Measurements from ENCODE around the gene SMC1B.
A peak's percentile ranks its signal among the peaks of the same experiment; 100 is the strongest.
"Not testable (repeated sequence)": the region's sequence is repeated elsewhere in the genome, so short reads cannot be mapped to it uniquely, and the experiment has no call there.

The SMC1B gene

DNA sequence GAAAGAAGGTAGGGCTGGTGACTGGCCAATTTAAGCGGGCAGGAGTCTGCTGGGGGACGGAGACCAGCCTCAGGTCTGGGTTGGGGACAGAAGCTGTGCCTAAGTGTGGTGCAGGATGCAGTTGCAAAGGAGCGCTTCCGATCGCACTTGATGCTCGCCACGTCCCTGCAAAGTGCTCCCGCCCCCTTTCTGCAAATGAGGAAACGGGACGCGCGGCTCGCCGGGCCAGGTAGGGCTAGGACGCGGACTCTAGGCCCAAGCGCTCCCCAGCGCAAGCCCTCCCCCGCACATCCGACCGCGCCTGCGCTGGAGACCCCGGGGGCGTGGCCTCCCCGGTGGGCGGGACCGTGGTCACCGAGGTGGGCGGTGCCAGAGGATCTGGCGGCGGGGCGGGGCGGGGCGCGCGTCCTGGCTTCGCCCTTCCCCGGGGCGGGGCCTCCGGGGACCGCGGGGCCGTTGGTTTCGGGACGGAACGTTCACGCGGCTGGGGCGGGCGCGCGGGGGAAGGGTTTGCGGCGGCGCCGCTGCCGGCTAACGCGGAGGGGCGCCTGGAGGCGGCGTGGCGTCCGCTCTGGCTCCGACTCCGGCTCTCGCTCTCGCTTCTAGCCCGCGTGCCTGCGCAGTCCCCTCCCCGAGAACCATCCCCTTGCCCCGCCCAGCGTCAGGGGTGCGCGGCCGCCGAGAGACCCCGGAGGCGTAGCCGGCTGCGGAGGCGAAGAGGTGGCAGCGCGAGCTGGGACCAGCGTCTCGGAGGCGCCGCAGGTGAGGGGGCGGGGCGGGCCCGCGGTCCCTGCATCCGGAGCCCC, 103.8 kb downstream of the SMC1B start, which contains the start of gene FAM118A:
TSS of gene FAM118A (plus strand) at position 513 of the 806 bp plus-strand sequence. CDS start 12,446 bp downstream, outside the sequence.
- peak; percentile 96 for DNase-seq (ENCODE audit: low spot score)
- Mint-ChIP-seq H3K9me3 (no peaks in the 10 kb centered on the region), H3K27ac (peak within 1 kb of the TSS; percentile 88), H3K36me3 (ENCODE audit: low read depth) (peaks cover 18% of the 10 kb centered on the region), H3K4me3 (peak within 1 kb of the TSS; percentile 83), H3K27me3 (ENCODE audit: low read depth) (no peaks in the 10 kb centered on the region), H3K4me1 (ENCODE audit: low read depth) (peaks cover 39% of the 10 kb centered on the region)

DNA sequence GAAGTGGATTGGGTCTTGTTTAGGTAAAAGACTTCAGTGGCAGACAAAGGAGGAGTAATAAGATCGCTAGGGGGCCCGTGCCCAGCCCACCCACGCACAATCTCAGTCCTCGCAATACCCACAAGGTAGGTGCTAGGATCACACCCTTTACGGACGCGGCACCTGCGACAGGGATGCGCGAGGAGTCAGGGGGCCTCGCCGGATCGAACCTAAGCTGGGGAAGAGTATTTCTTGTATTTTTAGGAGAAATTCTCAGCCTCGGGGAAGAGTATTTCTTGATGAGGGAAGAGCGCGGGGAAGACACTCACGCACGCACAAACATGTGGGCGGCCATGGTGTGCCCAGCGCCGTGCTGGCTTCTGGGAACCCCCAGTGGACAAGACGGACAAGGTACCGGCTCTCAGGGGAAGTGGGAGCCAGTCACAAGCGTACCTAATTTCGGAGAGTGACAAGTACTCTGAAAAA, 104.4 kb downstream of the SMC1B start:
- H3K4me1 Mint-ChIP-seq (ENCODE audit: low read depth): peaks cover 33% of the 10 kb centered on the region
- peak overlapping the region; percentile 88 for H3K27ac Mint-ChIP-seq
- H3K4me3 Mint-ChIP-seq: peak overlapping the region; percentile 83
- H3K9me3 Mint-ChIP-seq: no peaks in the 10 kb centered on the region
- no peaks in the 10 kb centered on the region for H3K27me3 Mint-ChIP-seq (ENCODE audit: low read depth)
- DNase-seq (ENCODE audit: low spot score): no peak
- peaks cover 14% of the 10 kb centered on the region for H3K36me3 Mint-ChIP-seq (ENCODE audit: low read depth)

DNA sequence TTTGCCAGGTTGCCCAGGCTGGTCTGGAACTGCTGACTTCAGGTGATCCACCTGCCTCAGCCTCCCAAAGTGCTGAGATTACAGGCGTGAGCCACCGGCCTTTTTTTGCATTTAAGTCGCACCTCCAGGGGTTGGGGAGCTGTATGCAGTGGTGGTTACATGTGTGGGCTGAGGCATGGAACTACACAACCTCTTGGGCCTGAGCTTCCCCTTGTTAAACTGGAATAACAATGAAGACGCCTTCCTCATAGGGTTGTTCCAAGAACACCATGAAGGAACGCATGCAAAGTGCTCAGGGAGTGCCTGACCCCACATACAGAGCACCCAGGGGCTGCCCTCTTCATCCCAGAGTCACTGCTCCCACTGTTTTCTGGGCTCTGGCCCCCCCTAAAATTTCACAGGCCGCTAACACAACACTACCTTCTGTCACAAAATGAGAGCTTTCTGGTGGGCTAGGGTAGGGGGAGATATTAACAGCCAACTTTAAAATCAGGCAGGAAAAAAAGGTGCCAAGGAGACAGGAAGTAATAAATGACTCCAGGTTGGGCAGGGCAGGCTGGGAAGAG, 104.9 kb downstream of the SMC1B start:
- Mint-ChIP-seq H3K36me3 (ENCODE audit: low read depth) (peaks cover 14% of the 10 kb centered on the region), H3K9me3 (no peaks in the 10 kb centered on the region), H3K4me3 (peak overlapping the region; percentile 83), H3K27ac (peak overlapping the region; percentile 88), H3K27me3 (ENCODE audit: low read depth) (no peaks in the 10 kb centered on the region), H3K4me1 (ENCODE audit: low read depth) (peaks cover 32% of the 10 kb centered on the region)
- DNase-seq (ENCODE audit: low spot score): no peak

DNA sequence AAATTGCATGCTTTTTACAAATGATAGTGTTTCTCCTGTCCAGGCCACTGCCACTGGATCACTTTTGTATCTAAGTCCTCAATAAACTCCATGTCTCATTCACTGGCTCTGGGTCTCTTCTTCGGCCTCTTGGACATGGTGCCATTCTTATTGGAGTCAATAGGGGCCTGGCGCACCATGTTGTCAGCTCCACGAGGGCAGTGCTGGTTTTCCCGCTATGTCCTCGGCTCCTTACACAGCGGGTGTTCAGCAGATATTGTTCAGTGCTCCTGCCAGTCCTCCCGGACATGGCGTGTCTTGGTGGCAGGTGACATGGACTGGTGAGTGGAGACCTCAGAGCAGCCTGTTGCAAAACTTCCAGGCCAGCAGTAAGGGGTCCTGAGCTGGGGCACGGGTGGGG, 107.3 kb downstream of the SMC1B start:
- no peak for DNase-seq (ENCODE audit: low spot score)
- Mint-ChIP-seq H3K27ac (no peak overlapping the region), H3K36me3 (ENCODE audit: low read depth) (peaks cover 6% of the 10 kb centered on the region), H3K4me3 (no peak overlapping the region), H3K4me1 (ENCODE audit: low read depth) (peaks cover 21% of the 10 kb centered on the region), H3K27me3 (ENCODE audit: low read depth) (no peaks in the 10 kb centered on the region), H3K9me3 (no peaks in the 10 kb centered on the region)

DNA sequence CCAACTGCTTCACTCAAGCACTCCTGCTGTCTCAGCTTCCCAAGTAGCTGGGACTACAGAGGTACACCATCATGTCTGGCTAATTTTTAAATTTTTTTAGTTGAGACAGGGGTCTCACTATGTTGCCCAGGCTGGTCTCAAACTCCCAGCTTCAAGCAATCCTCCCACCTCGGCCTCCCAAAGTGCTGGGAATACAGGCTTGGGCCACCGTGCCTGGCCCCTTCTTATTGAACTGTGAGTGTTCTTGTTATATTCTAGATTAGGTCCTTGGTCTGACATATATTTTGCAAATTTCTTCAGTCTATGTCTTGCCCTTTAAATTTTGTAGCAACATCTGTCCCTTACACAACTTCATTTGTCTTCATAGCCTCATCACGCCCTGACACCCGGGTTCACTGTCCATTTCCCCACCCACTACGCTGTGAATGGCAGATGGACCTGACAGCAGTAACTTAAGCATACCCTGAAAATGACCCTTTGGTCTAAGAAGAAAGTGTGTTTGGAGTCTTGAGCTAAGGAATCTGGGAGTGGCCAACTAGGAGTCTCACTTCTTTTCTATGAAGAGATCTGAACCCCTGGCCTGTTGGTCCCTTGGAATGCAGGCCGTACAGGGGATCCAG, 107.8 kb downstream of the SMC1B start:
- H3K4me1 Mint-ChIP-seq (ENCODE audit: low read depth): peaks cover 15% of the 10 kb centered on the region
- peaks cover under 1% of the 10 kb centered on the region for H3K36me3 Mint-ChIP-seq (ENCODE audit: low read depth)
- H3K4me3 Mint-ChIP-seq: no peak overlapping the region
- DNase-seq (ENCODE audit: low spot score): no peak
- no peaks in the 10 kb centered on the region for H3K27me3 Mint-ChIP-seq (ENCODE audit: low read depth)
- no peaks in the 10 kb centered on the region for H3K9me3 Mint-ChIP-seq
- no peak overlapping the region for H3K27ac Mint-ChIP-seq

DNA sequence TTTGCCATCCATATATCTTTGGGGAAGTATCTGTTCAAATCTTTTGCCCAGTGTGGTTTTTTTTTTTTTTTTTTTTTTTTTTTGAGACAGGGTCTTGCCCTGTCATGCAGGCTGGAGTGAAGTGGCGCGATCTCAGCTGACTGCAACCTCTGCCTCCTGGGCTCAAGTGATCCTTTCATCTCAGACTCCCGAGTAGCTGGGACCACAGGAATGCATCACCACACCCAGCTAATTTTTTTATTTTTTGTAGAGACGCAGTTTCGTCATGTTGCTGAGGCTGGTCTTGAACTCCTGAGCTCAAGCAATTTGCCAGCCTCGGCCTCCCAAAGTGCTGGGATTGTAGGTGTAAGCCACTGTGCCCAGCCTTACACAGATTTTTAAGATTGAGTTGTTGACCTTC, 108.4 kb downstream of the SMC1B start:
- Mint-ChIP-seq H3K4me1 (ENCODE audit: low read depth) (peaks cover 14% of the 10 kb centered on the region), H3K27me3 (ENCODE audit: low read depth) (no peaks in the 10 kb centered on the region), H3K36me3 (ENCODE audit: low read depth) (no peaks in the 10 kb centered on the region), H3K27ac (no peak overlapping the region), H3K4me3 (no peak overlapping the region), H3K9me3 (no peaks in the 10 kb centered on the region)
- no peak for DNase-seq (ENCODE audit: low spot score)

DNA sequence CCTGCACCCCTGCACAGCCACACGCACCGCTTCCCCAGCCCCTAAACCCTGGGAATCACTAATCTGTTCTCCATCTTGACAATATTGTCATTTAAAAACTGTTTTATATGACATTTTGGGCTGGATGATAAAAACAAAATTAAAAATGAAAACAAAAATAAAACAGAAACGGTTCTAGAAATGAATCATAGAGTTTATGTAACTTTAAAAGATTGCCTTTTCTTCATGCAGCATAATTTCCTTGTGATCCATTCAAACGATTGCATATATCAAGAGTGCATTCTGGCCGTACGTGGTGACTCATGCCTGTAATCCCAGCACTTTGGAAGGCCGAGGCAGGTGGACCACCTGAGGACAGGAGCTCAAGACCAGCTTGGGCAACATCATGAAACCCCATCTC, 110.2 kb downstream of the SMC1B start:
- DNase-seq (ENCODE audit: low spot score): no peak
- H3K36me3 Mint-ChIP-seq (ENCODE audit: low read depth): no peaks in the 10 kb centered on the region
- no peaks in the 10 kb centered on the region for H3K27me3 Mint-ChIP-seq (ENCODE audit: low read depth)
- no peak overlapping the region for H3K27ac Mint-ChIP-seq
- no peaks in the 10 kb centered on the region for H3K9me3 Mint-ChIP-seq
- H3K4me3 Mint-ChIP-seq: no peak overlapping the region
- peaks cover 4% of the 10 kb centered on the region for H3K4me1 Mint-ChIP-seq (ENCODE audit: low read depth)

DNA sequence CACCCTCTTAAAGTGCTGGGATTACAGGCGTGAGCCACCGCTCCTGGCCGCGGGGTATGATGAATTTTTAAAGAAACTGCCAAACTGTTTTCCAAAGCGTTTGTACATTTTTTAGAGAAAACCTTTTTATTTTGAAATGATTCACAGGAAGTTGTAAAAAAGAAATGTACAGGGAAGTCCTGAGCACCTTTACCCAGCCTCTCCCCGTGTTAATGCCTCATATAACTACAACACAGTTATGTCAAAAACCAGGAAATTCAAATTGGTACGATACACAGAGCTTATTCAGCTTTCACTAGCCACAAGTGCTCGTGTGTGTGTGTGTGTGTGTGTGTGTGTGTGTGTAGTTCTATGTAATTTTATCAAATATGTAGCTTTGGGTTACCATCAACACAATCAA, 110.6 kb downstream of the SMC1B start:
- H3K4me1 Mint-ChIP-seq (ENCODE audit: low read depth): peaks cover 4% of the 10 kb centered on the region
- H3K27ac Mint-ChIP-seq: no peak overlapping the region
- H3K9me3 Mint-ChIP-seq: no peaks in the 10 kb centered on the region
- H3K27me3 Mint-ChIP-seq (ENCODE audit: low read depth): no peaks in the 10 kb centered on the region
- H3K36me3 Mint-ChIP-seq (ENCODE audit: low read depth): no peaks in the 10 kb centered on the region
- H3K4me3 Mint-ChIP-seq: no peak overlapping the region
- DNase-seq (ENCODE audit: low spot score): no peak

DNA sequence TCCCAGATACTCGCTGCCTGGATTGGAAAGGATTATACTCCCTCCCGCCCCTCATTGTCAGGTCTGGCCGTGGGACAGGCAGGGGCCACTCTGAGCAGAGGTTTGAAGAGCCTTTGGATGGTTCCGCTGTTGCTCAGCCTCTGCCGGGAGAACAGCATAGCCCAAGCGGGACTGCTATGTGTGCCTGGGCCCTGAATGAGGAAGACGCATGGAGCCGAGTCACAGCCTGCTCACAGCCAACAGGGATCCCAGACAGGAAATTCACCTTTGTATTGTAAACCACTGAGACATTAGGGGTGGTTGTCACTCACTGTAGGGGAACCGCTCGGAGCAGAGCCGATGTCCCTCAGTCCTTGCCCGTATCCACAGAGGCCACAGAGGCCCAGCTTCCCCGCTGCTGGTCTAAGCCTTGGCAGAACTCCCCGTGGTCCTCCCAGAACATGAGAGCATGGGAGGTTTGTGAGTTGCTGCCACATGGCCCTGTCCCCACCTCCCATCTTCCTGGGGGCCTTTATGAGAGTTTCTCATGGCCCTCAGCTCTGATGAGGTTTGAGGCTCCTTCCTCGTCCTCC, 114.4 kb downstream of the SMC1B start:
- H3K9me3 Mint-ChIP-seq: no peaks in the 10 kb centered on the region

DNA sequence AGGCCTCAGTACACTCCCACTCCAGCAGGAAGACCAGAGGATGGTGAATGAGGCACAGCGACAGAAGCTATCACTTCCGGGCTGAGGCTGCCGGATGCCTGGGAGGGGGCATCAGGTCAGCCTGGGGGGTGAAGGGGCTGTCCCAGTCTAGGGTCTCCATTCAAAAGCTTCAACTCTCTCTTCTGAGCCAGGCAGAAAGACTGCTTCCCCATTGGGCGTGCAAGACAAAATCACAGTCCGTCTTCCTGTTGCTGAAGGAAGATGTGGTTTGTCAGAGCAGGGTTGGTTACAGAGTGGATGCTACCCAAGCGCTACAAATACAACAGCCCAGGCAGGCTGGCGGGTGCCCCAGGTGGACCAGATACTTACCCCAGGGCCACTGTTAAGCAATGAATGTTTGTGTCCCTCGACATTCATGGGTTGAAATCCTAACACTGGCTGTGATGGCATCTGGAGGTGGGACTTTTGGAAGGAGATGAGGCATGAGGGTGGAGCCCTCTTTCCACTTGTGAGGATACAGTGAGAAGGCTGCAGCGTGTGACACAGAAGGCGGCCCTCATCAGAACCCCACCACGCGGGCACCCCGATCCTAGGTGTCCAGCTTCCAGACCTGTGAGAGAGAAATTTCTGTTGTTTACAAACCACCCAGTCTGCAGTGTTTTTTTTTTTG, 116.6 kb downstream of the SMC1B start:
- no peak for DNase-seq (ENCODE audit: low spot score)
- H3K4me3 Mint-ChIP-seq: peak overlapping the region; percentile 34
- H3K4me1 Mint-ChIP-seq (ENCODE audit: low read depth): peaks cover 11% of the 10 kb centered on the region
- no peaks in the 10 kb centered on the region for H3K9me3 Mint-ChIP-seq
- no peaks in the 10 kb centered on the region for H3K36me3 Mint-ChIP-seq (ENCODE audit: low read depth)
- peak overlapping the region; percentile 31 for H3K27ac Mint-ChIP-seq
- H3K27me3 Mint-ChIP-seq (ENCODE audit: low read depth): no peaks in the 10 kb centered on the region

More for the DNA sequence above, 114.4 kb downstream of the SMC1B start:
- Mint-ChIP-seq H3K4me3 (no peak overlapping the region), H3K36me3 (ENCODE audit: low read depth) (no peaks in the 10 kb centered on the region), H3K27me3 (ENCODE audit: low read depth) (no peaks in the 10 kb centered on the region), H3K27ac (no peak overlapping the region), H3K4me1 (ENCODE audit: low read depth) (peaks cover 15% of the 10 kb centered on the region)
- DNase-seq (ENCODE audit: low spot score): no peak

DNA sequence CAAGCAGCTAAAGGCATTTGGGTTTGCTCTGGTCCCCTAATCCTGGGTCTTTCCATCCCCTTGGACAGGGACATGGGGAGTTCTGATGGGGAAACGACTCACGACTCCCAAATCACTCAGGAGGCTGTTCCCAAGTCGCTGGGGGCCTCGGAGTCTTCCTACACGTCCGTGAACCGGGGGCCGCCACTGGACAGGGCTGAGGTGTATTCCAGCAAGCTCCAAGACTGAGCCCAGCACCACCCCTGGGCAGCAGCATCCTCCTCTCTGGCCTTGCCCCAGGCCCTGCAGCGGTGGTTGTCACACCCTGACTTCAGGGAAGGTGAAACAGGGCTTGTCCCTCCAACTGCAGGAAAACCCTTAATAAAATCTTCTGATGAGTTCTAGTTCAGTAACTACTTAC, 117.9 kb downstream of the SMC1B start:
- Mint-ChIP-seq H3K36me3 (ENCODE audit: low read depth) (no peaks in the 10 kb centered on the region), H3K27ac (no peak overlapping the region), H3K9me3 (no peaks in the 10 kb centered on the region), H3K4me3 (no peak overlapping the region), H3K27me3 (ENCODE audit: low read depth) (no peaks in the 10 kb centered on the region), H3K4me1 (ENCODE audit: low read depth) (peaks cover 11% of the 10 kb centered on the region)
- no peak for DNase-seq (ENCODE audit: low spot score)

DNA sequence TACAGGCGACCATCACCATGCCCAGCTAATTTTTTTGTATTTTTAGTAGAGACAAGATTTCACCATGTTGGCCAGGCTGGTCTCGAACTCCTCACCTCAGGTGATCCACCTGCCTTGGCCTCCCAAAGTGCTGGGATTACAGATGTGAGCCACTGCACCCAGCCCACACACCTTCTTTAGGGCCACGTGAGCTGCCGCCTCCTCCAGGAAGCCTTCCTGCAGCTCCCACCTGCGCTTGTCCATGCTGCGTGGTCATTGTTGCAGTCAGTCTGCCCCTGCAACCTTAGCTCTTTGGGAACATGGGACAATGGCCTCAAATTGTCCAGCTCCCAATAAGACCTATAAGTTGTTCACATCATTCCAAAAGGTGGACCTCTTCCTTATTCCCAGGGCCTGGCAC, 118.4 kb downstream of the SMC1B start:
- not testable (repeated sequence) for H3K27me3 Mint-ChIP-seq (ENCODE audit: low read depth); H3K9me3 Mint-ChIP-seq; H3K27ac Mint-ChIP-seq; DNase-seq (ENCODE audit: low spot score); H3K36me3 Mint-ChIP-seq (ENCODE audit: low read depth); H3K4me3 Mint-ChIP-seq
- H3K4me1 Mint-ChIP-seq (ENCODE audit: low read depth): peaks cover 11% of the 10 kb centered on the region

Measured in T-helper 2 cell treated with Interferon-gamma antibody and Interleukin-4, amounts not matched to agents 5 μg/mL and 100 μg/mL, for 36 hours (primary cell).